PC-3 (cell line): ENCODE results near the gene AEBP2.

Experiments
- CTCF ChIP-seq: fragments of 300-600 bp; sonication (generic); conservative IDR thresholded peaks from 2 replicates; pipeline ENCODE4 v1.5.1; 2017; ENCODE audit warnings: antibody characterized with exemption, low read depth, mild to moderate bottlenecking, low read length
- EZH2 ChIP-seq: fragments of 300-600 bp; sonication (generic); IDR thresholded peaks from one replicate; pipeline ENCODE4 v1.6.1; 2017; ENCODE audit warnings: antibody characterized with exemption, mild to moderate bottlenecking, low read length; ENCODE audit not compliant: unreplicated experiment
- EZH2phosphoT487 ChIP-seq: fragments of 300-600 bp; sonication (generic); IDR thresholded peaks from 2 replicates; pipeline ENCODE4 v1.6.1; 2018; ENCODE audit warnings: mild to moderate bottlenecking, antibody characterized with exemption, low read length, borderline replicate concordance

GRCh38 chr12:19517583-19517982 is 78.3 kb downstream of the AEBP2 start:
- TF ChIP-seq CTCF (no peak), EZH2 (no peak), EZH2phosphoT487 (no peak)
